ENCODE data around the gene L3MBTL4.
A peak's percentile ranks its signal among the peaks of the same experiment; 100 is the strongest.

The L3MBTL4 gene

DNA sequence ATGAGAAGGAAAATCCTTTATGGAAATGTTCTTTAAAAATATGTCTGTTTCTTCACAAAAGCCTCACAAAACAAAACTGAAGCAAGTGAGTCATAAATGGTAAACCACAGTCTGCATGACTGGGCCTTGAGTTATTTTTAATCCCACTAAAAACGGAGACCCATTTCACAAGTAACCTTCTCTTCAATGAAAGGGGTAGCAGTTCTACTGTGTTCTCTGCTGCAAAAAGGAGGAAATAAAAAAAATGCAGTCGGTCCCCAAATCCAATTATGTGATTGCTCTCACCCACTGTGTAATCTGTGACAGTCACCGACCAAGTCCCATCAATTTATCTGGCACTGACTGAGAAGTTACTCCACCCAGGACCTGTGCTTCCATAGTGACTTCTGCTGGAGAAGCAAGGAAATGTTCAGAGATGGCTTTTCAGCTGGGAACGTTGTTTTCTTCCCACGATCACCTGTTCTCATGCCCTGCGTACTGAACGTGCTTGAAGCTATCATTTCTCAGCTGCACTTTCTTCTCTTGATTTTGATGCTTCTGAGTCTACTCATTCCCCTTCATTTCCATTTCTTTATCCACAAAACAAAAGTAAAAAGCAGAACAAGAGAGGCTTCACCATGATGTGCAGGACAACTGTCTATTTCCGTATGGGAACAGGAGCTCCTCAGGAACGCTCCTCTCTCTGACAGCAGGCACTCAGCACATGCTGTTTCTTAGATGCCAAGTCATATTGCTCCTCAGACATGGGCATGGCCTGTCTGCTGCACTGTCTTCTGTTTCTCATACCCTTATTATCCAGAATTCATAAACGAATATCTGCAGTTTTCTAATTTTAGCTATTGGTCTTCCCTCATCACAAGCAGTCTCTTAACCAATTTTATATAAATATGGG lies 439.4 kb downstream of the L3MBTL4 start:
- Histone ChIP-seq H3K36me3 (ENCODE audit: control insufficient read depth in 4 of 4, insufficient read depth in 4 of 4, low read length in 3 of 4) (no peaks in the 10 kb centered on the region), H3K4me1 (ENCODE audit: control extremely low read depth in 1 of 4, control insufficient read depth in 4 of 4, insufficient read depth in 4 of 4, low read length in 3 of 4) (no peaks in the 10 kb centered on the region), H3K27ac (ENCODE audit: insufficient read depth in 1 of 2, low read depth in 1 of 2, low read length in 2 of 2, poor library complexity in 1 of 2, severe bottlenecking in 2 of 2) (no peak overlapping the region), H3K9me3 (ENCODE audit: control extremely low read depth in 1 of 5, control insufficient read depth in 4 of 5, insufficient read depth in 2 of 5, low read depth in 1 of 5, low read length in 4 of 5) (no peaks in the 10 kb centered on the region), H3K4me3 (ENCODE audit: control insufficient read depth in 1 of 7, extremely low read depth in 1 of 7, insufficient read depth in 4 of 7, low read depth in 2 of 7, low read length in 6 of 7) (no peak overlapping the region), H3K27me3 (replicated peaks in 2 of 5; ENCODE audit: control insufficient read depth in 4 of 5, insufficient read depth in 5 of 5, low read length in 4 of 5) (no peaks in the 10 kb centered on the region)
- ChIA-PET CTCF (no interaction called here), POLR2A (no interaction called here)
- peak in 2 of 3 donors; percentile 6 to 19 for DNase-seq
- 94% methylated on average over 9 of the region's 10 CpGs for WGBS (ENCODE audit: insufficient coverage)

DNA sequence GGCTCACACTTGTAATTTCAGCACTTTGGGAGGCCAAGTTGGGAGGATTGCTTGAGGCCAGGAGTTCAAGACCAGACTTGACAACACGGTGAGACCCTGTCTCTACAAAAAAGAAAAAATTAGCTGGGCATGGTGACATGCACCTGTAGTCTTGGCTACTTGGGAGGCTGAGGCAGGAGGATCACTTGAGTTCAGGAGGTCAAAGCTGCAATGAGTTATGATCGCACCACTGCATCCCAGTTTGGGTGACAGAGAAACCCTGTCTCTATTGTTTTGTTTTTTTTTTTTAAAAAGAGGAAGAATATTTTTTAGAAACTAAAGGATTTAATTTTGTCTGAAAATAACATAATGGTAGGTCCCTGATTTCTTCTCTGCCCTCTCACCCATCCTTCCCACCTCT lies 440.0 kb downstream of the L3MBTL4 start:
- H3K4me1 ChIP-seq (ENCODE audit: control extremely low read depth in 1 of 4, control insufficient read depth in 4 of 4, insufficient read depth in 4 of 4, low read length in 3 of 4), result peaks cover 0 to 3% (median 0%) of the 10 kb centered on the region in 4 experiments
- 80% methylated on average over 1 of the region's 2 CpGs for WGBS (ENCODE audit: insufficient coverage)
- ChIA-PET POLR2A (no interaction called here), CTCF (no interaction called here)
- DNase-seq, result no peak
- H3K36me3 ChIP-seq (ENCODE audit: control insufficient read depth in 4 of 4, insufficient read depth in 4 of 4, low read length in 3 of 4), result no peaks in the 10 kb centered on the region
- no peaks in the 10 kb centered on the region for H3K9me3 ChIP-seq (ENCODE audit: control extremely low read depth in 1 of 5, control insufficient read depth in 4 of 5, insufficient read depth in 2 of 5, low read depth in 1 of 5, low read length in 4 of 5)
- H3K27me3 ChIP-seq (replicated peaks in 2 of 5; ENCODE audit: control insufficient read depth in 4 of 5, insufficient read depth in 5 of 5, low read length in 4 of 5), result no peaks in the 10 kb centered on the region
- no peak overlapping the region for H3K4me3 ChIP-seq (ENCODE audit: control insufficient read depth in 1 of 7, extremely low read depth in 1 of 7, insufficient read depth in 4 of 7, low read depth in 2 of 7, low read length in 6 of 7)
- no peak overlapping the region for H3K27ac ChIP-seq (ENCODE audit: insufficient read depth in 1 of 2, low read depth in 1 of 2, low read length in 2 of 2, poor library complexity in 1 of 2, severe bottlenecking in 2 of 2)

DNA sequence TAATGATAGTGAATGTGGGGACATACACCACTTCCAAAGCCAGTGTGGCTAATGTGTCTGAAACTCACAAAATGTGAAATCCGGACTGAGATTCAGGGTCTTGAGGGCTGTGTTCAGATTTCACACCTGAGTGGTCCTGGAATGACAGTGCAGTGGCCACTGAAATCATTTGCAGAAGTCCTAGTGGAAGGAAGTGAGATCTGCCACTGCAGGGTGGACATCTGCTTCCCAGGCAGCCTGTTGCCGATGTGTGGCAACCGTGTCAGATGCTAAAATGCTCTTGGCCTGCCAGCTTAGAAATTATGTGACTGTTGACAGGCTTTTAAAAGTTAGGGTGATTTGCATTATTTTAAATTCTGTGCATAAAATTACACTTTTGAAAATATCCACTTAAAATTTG lies 441.6 kb downstream of the L3MBTL4 start:
- no peaks in the 10 kb centered on the region for H3K27me3 ChIP-seq (replicated peaks in 2 of 5; ENCODE audit: control insufficient read depth in 4 of 5, insufficient read depth in 5 of 5, low read length in 4 of 5)
- peaks cover 0 to 4% (median 0%) of the 10 kb centered on the region in 4 experiments for H3K36me3 ChIP-seq (ENCODE audit: control insufficient read depth in 4 of 4, insufficient read depth in 4 of 4, low read length in 3 of 4)
- CTCF ChIA-PET, result interaction anchor here (1.0 to 1.4 kb wide), 2 partner anchors 11 to 13 kb away, joined by 3 to 4 read pairs; no protein-coding TSS in a partner anchor
- no peak overlapping the region for H3K27ac ChIP-seq (ENCODE audit: insufficient read depth in 1 of 2, low read depth in 1 of 2, low read length in 2 of 2, poor library complexity in 1 of 2, severe bottlenecking in 2 of 2)
- no peak for DNase-seq
- POLR2A ChIA-PET, result no interaction called here
- H3K4me1 ChIP-seq (ENCODE audit: control extremely low read depth in 1 of 4, control insufficient read depth in 4 of 4, insufficient read depth in 4 of 4, low read length in 3 of 4), result peaks cover 0 to 3% (median 0%) of the 10 kb centered on the region in 4 experiments
- no peak overlapping the region for H3K4me3 ChIP-seq (ENCODE audit: control insufficient read depth in 1 of 7, extremely low read depth in 1 of 7, insufficient read depth in 4 of 7, low read depth in 2 of 7, low read length in 6 of 7)
- 100% methylated on average over 1 of the region's 3 CpGs for WGBS (ENCODE audit: insufficient coverage)
- no peaks in the 10 kb centered on the region for H3K9me3 ChIP-seq (ENCODE audit: control extremely low read depth in 1 of 5, control insufficient read depth in 4 of 5, insufficient read depth in 2 of 5, low read depth in 1 of 5, low read length in 4 of 5)

DNA sequence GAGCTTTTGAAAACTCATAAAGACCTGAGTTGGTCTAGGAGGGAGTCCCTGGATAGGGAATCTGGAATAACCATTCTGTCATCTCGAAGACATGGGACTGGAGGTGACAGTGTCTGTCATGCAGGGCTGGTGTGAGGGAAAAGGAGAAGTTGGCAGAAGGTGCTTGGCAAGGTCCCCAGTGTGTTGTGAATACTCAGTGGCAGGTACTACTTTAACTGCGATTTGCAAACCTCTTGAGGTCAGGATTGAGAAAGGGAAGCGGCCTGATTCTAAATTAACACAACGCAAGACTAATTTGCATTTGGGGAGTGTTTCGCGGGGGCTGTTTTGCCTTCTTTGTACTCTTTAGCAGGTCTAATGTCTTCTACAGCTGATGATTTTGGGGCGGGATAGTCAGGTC lies 442.4 kb downstream of the L3MBTL4 start:
- ChIA-PET POLR2A (no interaction called here), CTCF (interaction anchor here (1.4 kb wide), 1 partner anchor 11 kb away, joined by 3 read pairs; no protein-coding TSS in a partner anchor)
- H3K4me3 ChIP-seq (ENCODE audit: control insufficient read depth in 1 of 7, extremely low read depth in 1 of 7, insufficient read depth in 4 of 7, low read depth in 2 of 7, low read length in 6 of 7), result no peak overlapping the region
- H3K27ac ChIP-seq (ENCODE audit: insufficient read depth in 1 of 2, low read depth in 1 of 2, low read length in 2 of 2, poor library complexity in 1 of 2, severe bottlenecking in 2 of 2), result no peak overlapping the region
- H3K4me1 ChIP-seq (ENCODE audit: control extremely low read depth in 1 of 4, control insufficient read depth in 4 of 4, insufficient read depth in 4 of 4, low read length in 3 of 4), result peaks cover 0 to 3% (median 0%) of the 10 kb centered on the region in 4 experiments
- WGBS (ENCODE audit: insufficient coverage), result 95% methylated on average over 6 of the region's 7 CpGs
- H3K36me3 ChIP-seq (ENCODE audit: control insufficient read depth in 4 of 4, insufficient read depth in 4 of 4, low read length in 3 of 4), result peaks cover 0 to 8% (median 0%) of the 10 kb centered on the region in 4 experiments
- H3K9me3 ChIP-seq (ENCODE audit: control extremely low read depth in 1 of 5, control insufficient read depth in 4 of 5, insufficient read depth in 2 of 5, low read depth in 1 of 5, low read length in 4 of 5), result no peaks in the 10 kb centered on the region
- no peak for DNase-seq
- H3K27me3 ChIP-seq (replicated peaks in 2 of 5; ENCODE audit: control insufficient read depth in 4 of 5, insufficient read depth in 5 of 5, low read length in 4 of 5), result no peaks in the 10 kb centered on the region

DNA sequence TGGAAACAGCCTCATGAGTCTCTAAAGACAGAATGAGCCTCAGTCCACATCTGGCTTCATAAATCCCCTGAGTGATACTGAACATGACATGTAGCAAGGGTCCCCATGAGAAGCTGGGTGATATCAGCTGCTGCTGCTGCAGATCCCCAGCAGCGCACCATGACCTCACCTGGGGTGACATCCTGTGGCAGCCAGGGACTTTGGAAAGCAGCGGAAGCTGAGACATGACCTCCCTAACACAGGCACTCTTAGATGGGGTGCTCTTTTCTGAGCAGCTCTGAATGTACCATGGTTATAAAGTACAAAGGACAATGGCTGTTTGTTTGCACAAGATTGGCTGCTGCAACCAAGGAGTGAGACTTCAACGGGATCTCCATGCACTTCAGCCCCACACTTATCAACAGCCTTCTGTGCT lies 444.7 kb downstream of the L3MBTL4 start:
- DNase-seq, result no peak
- ChIA-PET CTCF (no interaction called here), POLR2A (no interaction called here)
- no peak overlapping the region for H3K27ac ChIP-seq (ENCODE audit: insufficient read depth in 1 of 2, low read depth in 1 of 2, low read length in 2 of 2, poor library complexity in 1 of 2, severe bottlenecking in 2 of 2)
- no peak overlapping the region for H3K4me3 ChIP-seq (ENCODE audit: control insufficient read depth in 1 of 7, extremely low read depth in 1 of 7, insufficient read depth in 4 of 7, low read depth in 2 of 7, low read length in 6 of 7)
- no peaks in the 10 kb centered on the region for H3K27me3 ChIP-seq (replicated peaks in 2 of 5; ENCODE audit: control insufficient read depth in 4 of 5, insufficient read depth in 5 of 5, low read length in 4 of 5)
- H3K4me1 ChIP-seq (ENCODE audit: control extremely low read depth in 1 of 4, control insufficient read depth in 4 of 4, insufficient read depth in 4 of 4, low read length in 3 of 4), result peaks cover 0 to 3% (median 0%) of the 10 kb centered on the region in 4 experiments
- H3K36me3 ChIP-seq (ENCODE audit: control insufficient read depth in 4 of 4, insufficient read depth in 4 of 4, low read length in 3 of 4), result peaks cover 0 to 8% (median 0%) of the 10 kb centered on the region in 4 experiments
- WGBS (ENCODE audit: insufficient coverage), result 88% methylated on average over 2 of the region's 3 CpGs
- H3K9me3 ChIP-seq (ENCODE audit: control extremely low read depth in 1 of 5, control insufficient read depth in 4 of 5, insufficient read depth in 2 of 5, low read depth in 1 of 5, low read length in 4 of 5), result no peaks in the 10 kb centered on the region

DNA sequence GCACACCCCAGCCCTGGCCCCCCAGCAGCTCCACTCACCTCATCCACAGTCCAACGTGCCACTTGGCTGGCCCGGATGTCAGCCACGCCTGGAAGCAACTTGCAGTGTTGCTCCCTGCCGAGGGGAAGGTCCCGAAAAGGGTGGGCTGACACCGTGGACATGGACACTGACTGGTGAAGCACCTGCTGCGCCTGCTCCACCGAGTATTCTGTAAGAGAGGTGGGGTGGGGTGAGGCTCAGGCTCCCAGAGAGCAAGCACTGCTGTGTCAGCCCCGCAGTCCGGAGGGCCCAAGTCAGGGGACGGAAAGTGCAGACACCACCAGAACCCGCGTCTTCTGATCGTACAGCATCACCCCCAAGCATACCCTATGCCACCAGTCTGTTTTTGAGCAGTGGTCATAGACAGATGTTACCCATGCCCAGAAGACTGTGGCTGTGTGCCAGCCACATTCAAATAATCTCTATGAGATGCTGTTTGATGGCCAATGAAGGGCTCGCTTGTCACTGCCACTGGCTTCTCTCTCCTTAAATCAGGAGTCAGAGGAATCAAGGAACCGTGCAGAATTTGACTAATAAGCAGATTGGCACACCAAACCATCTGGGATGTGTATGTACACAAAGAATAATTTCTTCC lies 445.2 kb downstream of the L3MBTL4 start:
- Histone ChIP-seq H3K27me3 (replicated peaks in 2 of 5; ENCODE audit: control insufficient read depth in 4 of 5, insufficient read depth in 5 of 5, low read length in 4 of 5) (no peaks in the 10 kb centered on the region), H3K36me3 (ENCODE audit: control insufficient read depth in 4 of 4, insufficient read depth in 4 of 4, low read length in 3 of 4) (peaks cover 0 to 8% (median 0%) of the 10 kb centered on the region in 4 experiments), H3K9me3 (ENCODE audit: control extremely low read depth in 1 of 5, control insufficient read depth in 4 of 5, insufficient read depth in 2 of 5, low read depth in 1 of 5, low read length in 4 of 5) (no peaks in the 10 kb centered on the region), H3K4me1 (ENCODE audit: control extremely low read depth in 1 of 4, control insufficient read depth in 4 of 4, insufficient read depth in 4 of 4, low read length in 3 of 4) (peaks cover 0 to 3% (median 0%) of the 10 kb centered on the region in 4 experiments), H3K27ac (ENCODE audit: insufficient read depth in 1 of 2, low read depth in 1 of 2, low read length in 2 of 2, poor library complexity in 1 of 2, severe bottlenecking in 2 of 2) (no peak overlapping the region), H3K4me3 (ENCODE audit: control insufficient read depth in 1 of 7, extremely low read depth in 1 of 7, insufficient read depth in 4 of 7, low read depth in 2 of 7, low read length in 6 of 7) (no peak overlapping the region)
- 98% methylated on average over 11 of the region's 16 CpGs for WGBS (ENCODE audit: insufficient coverage)
- DNase-seq, result no peak
- ChIA-PET POLR2A (no interaction called here), CTCF (no interaction called here)

DNA sequence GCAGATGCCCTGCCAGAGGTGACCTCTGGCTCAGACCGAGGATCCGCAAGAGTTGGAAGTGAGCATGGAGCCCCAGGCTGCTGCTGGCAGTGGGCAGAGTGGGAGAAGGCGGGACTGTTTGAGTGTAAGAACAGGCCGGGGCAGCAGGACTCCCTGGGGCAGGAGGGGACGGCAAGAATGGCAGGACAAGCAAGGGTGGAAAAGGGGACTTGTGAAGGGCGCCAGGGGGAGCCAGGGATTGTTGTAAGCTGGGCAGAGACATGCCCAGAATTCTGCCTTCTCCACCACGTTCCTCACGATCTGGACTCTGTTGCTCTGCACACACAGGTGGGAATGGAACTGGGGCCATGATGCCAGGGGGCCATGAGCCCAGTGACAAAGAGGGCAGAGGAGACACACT lies 447.0 kb downstream of the L3MBTL4 start:
- Histone ChIP-seq H3K36me3 (ENCODE audit: control insufficient read depth in 4 of 4, insufficient read depth in 4 of 4, low read length in 3 of 4) (peaks cover 0 to 8% (median 0%) of the 10 kb centered on the region in 4 experiments), H3K27me3 (replicated peaks in 2 of 5; ENCODE audit: control insufficient read depth in 4 of 5, insufficient read depth in 5 of 5, low read length in 4 of 5) (no peaks in the 10 kb centered on the region), H3K9me3 (ENCODE audit: control extremely low read depth in 1 of 5, control insufficient read depth in 4 of 5, insufficient read depth in 2 of 5, low read depth in 1 of 5, low read length in 4 of 5) (no peaks in the 10 kb centered on the region), H3K4me1 (ENCODE audit: control extremely low read depth in 1 of 4, control insufficient read depth in 4 of 4, insufficient read depth in 4 of 4, low read length in 3 of 4) (peaks cover 0 to 3% (median 0%) of the 10 kb centered on the region in 4 experiments), H3K4me3 (ENCODE audit: control insufficient read depth in 1 of 7, extremely low read depth in 1 of 7, insufficient read depth in 4 of 7, low read depth in 2 of 7, low read length in 6 of 7) (no peak overlapping the region), H3K27ac (ENCODE audit: insufficient read depth in 1 of 2, low read depth in 1 of 2, low read length in 2 of 2, poor library complexity in 1 of 2, severe bottlenecking in 2 of 2) (no peak overlapping the region)
- POLR2A ChIA-PET, result no interaction called here
- DNase-seq, result no peak
- CTCF ChIA-PET, result no interaction called here
- WGBS (ENCODE audit: insufficient coverage), result 99% methylated on average over 8 of the region's 8 CpGs

All from common myeloid progenitor, CD34-positive (primary cell).